ENCODE results near the gene HNRNPUL1. TPM values are rescaled to one million over a fixed set of nuclear protein-coding genes. Genes with fewer than 3 reads are reported as not detected.
A peak's percentile ranks its signal among the peaks of the same experiment; 100 is the strongest.

The HNRNPUL1 gene
- total RNA-seq (100 to 1,000 TPM; 192 to 197 TPM), polyA plus RNA-seq (ENCODE audit: insufficient read depth, low read depth, low replicate concordance) (230 TPM)
- long read RNA-seq, donor 1, transcript HNRNPUL1-204 (15 exons, 3,555 nt): major isoform, 9 of 106 reads
- long read RNA-seq, donor 1, partial matches to known transcripts: 93 of 106 reads
- long read RNA-seq, donor 1, other reads (novel, unspliced or antisense): 0 of 106 reads
- long read RNA-seq, donor 2, partial matches to known transcripts: 157 of 161 reads
- long read RNA-seq, donor 2, other reads (novel, unspliced or antisense): 0 of 161 reads

GRCh38 chr19:41263850-41264580, at the start of gene HNRNPUL1:
HNRNPUL1 (plus strand) TSS chr19:41264372; CDS start chr19:41264504, 132 bp downstream.
- WGBS, 2 donors: 0% methylated on average over 36 to 44 of the region's 55 CpGs
- no peaks in the 10 kb centered on the region for H3K36me3 ChIP-seq (ENCODE audit: low read depth, missing control alignments)
- H3K27me3 ChIP-seq: no peaks in the 10 kb centered on the region
- H3K27ac ChIP-seq: peak within 1 kb of the TSS; percentile 98 to 100
- no peaks in the 10 kb centered on the region for H3K9me3 ChIP-seq
- TF ChIP-seq, protein P1, sequence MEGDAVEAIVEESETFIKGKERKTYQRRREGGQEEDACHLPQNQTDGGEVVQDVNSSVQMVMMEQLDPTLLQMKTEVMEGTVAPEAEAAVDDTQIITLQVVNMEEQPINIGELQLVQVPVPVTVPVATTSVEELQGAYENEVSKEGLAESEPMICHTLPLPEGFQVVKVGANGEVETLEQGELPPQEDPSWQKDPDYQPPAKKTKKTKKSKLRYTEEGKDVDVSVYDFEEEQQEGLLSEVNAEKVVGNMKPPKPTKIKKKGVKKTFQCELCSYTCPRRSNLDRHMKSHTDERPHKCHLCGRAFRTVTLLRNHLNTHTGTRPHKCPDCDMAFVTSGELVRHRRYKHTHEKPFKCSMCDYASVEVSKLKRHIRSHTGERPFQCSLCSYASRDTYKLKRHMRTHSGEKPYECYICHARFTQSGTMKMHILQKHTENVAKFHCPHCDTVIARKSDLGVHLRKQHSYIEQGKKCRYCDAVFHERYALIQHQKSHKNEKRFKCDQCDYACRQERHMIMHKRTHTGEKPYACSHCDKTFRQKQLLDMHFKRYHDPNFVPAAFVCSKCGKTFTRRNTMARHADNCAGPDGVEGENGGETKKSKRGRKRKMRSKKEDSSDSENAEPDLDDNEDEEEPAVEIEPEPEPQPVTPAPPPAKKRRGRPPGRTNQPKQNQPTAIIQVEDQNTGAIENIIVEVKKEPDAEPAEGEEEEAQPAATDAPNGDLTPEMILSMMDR (IDR thresholded peaks at IDR 0.05): peak in 1 of 3 experiments; percentile 24
- no peak for TF ChIP-seq POLR2A (IDR thresholded peaks at IDR 0.05)
- intact Hi-C loops (cut with DNase I; ENCODE audit: low total_unique reads): loop anchor here (5.0 kb wide), 1 partner anchor 57 kb away; no protein-coding TSS in a partner anchor
- peaks cover 21% of the 10 kb centered on the region for H3K4me1 ChIP-seq
- peak; percentile 99 for DNase-seq
- H3K4me3 ChIP-seq: peak within 1 kb of the TSS; percentile 87 to 100

- TF ChIP-seq POLR2A (IDR thresholded peaks at IDR 0.05): no peak
- TF ChIP-seq, protein P1 (IDR thresholded peaks at IDR 0.05): no peak
- DNase-seq: no peak
- H3K9me3 ChIP-seq: no peaks in the 10 kb centered on the region
- intact Hi-C loops (cut with DNase I; ENCODE audit: low total_unique reads): no loop called here
- no peaks in the 10 kb centered on the region for H3K36me3 ChIP-seq (ENCODE audit: low read depth, missing control alignments)
- no peak overlapping the region for H3K4me3 ChIP-seq
- peaks cover 8% of the 10 kb centered on the region for H3K4me1 ChIP-seq
- no peaks in the 10 kb centered on the region for H3K27me3 ChIP-seq
- H3K27ac ChIP-seq: peak overlapping the region in 1 of 2 donors; percentile 95
- 53 to 73% methylated on average over 5 to 7 of the region's 7 CpGs for WGBS, 2 donors
These were observed 46.4 kb upstream of the HNRNPUL1 start for GRCh38 chr19:41217741-41218140.

- Histone ChIP-seq H3K27ac (peak overlapping the region; percentile 95), H3K27me3 (no peaks in the 10 kb centered on the region), H3K4me3 (no peak overlapping the region), H3K36me3 (ENCODE audit: low read depth, missing control alignments) (no peaks in the 10 kb centered on the region), H3K4me1 (peaks cover 8% of the 10 kb centered on the region), H3K9me3 (no peaks in the 10 kb centered on the region)
- DNase-seq: no peak
- intact Hi-C loops (cut with DNase I; ENCODE audit: low total_unique reads): no loop called here
- no peak for TF ChIP-seq POLR2A (IDR thresholded peaks at IDR 0.05)
- TF ChIP-seq, protein P1 (IDR thresholded peaks at IDR 0.05): no peak
- WGBS, 2 donors: 60 to 65% methylated on average over 7 of the region's 7 CpGs
These were observed 45.9 kb upstream of the HNRNPUL1 start for GRCh38 chr19:41218249-41218614.

GRCh38 chr19:41218615-41219507, 45.3 kb upstream of the HNRNPUL1 start, which contains the start of gene AXL:
AXL (plus strand) TSS chr19:41219223; CDS start chr19:41219393, 170 bp downstream.
- Histone ChIP-seq H3K36me3 (ENCODE audit: low read depth, missing control alignments) (no peaks in the 10 kb centered on the region), H3K27me3 (no peaks in the 10 kb centered on the region), H3K27ac (peak within 1 kb of the TSS; percentile 95), H3K4me1 (peaks cover 14% of the 10 kb centered on the region), H3K4me3 (peak within 1 kb of the TSS; percentile 65 to 83), H3K9me3 (no peaks in the 10 kb centered on the region)
- TF ChIP-seq POLR2A (IDR thresholded peaks at IDR 0.05): no peak
- TF ChIP-seq, protein P1 (IDR thresholded peaks at IDR 0.05): no peak
- 27 to 32% methylated on average over 30 to 31 of the region's 32 CpGs for WGBS, 2 donors
- DNase-seq: peak; percentile 83
- intact Hi-C loops (cut with DNase I; ENCODE audit: low total_unique reads): no loop called here
